GM19467 (cell line): ENCODE data around the gene BPTF.
"Not testable (repeated sequence)": the region's sequence is repeated elsewhere in the genome, so short reads cannot be mapped to it uniquely, and the experiment has no call there.

Experiments
- ATAC-seq: cut with Tn5 transposase; IDR thresholded peaks from one replicate; pipeline ENCODE4 v1.9.1; 2021; ENCODE audit warnings: mild to moderate bottlenecking, moderate library complexity; ENCODE audit not compliant: unreplicated experiment

The BPTF gene

GRCh38 chr17:67824735-67825626, at the start of gene BPTF:
TSS of gene BPTF (plus strand) at chr17:67825503. CDS start at chr17:67825725, 222 bp downstream.
- ATAC-seq: peak; percentile 83

DNA sequence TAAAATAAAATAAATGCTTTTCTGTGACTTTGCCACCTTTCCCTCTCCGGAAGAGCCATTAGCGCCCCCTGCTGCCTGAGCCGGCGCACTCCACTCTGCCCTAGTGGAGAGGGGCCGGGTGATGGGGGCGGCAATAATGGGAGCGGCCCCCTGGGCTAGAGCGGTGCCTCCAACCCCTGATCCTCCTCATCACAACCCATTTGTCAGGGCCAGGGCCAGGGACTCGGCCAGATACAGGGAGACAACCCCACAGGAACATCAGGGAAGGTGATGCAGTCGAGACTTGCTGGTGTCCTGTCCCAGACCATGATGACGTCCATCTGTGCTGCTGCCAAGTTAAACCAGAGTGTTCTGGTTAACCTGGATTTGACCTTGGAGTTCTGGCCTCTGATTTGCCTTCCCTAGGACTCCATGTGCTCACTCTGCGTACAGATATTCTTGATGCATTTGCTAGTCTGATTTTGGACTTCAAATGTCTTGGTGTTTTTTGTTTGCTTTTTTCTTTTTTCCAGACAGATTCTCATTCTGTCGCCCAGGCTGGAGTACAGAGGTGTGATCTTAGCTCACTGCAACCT, 46.1 kb upstream of the BPTF start:
- ATAC-seq: no peak

- no peak for ATAC-seq
Measured at GRCh38 chr17:67784364-67785121, 40.8 kb upstream of the BPTF start.

- ATAC-seq: no peak
Measured at GRCh38 chr17:67785122-67785477, 40.2 kb upstream of the BPTF start.

DNA sequence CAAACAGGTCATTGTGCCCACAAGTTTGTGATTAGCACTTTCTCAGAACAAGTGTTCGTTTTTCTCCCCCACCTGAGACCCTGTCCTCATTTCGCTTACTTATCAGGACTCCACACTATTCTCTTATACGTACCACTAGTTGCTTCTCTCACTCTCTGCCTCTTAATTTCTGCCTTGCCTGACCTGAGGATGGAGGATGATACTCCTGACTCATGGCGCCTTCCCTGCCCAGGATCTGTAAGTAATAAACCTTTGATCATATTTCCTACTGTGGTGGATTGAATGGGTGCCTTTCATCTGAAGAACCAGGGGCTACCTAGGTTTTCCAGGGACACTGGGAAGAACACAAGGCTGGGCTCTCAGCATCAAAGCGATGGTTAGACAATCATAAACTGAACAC, 39.8 kb upstream of the BPTF start:
- no peak for ATAC-seq

- peak; percentile 77 for ATAC-seq
Measured at GRCh38 chr17:67800495-67800928, 24.8 kb upstream of the BPTF start.

DNA sequence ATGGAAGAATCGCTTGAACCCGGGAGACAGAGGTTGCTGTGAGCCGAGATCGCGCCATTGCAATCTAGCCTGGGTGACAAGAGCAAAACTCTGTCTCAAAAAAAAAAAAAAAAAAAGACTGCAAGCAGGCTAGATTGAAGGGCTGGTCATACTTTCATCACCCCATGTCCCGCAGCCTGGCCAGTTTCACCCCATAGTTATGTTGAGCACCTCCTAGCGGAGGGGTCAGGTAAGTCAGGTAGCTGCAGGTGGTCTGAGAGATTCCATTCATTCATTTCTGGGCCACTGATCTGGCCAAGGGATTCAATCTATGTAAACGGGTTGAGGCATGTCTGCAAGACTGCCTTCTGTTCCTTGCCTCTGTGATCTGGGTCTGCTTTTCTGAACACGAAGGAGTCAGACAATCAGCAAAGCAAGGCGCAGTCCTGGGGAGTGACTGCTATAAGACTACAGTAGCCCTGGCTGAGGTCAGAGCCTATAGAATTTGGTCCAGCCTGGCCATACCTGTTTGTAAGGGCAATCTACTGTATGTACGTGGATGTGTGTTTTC, 23.6 kb upstream of the BPTF start:
- no peak for ATAC-seq

GRCh38 chr17:67810464-67810863, 14.8 kb upstream of the BPTF start:
- ATAC-seq: no peak

- not testable (repeated sequence) for ATAC-seq
Measured at GRCh38 chr17:67812380-67812779, 12.9 kb upstream of the BPTF start.

DNA sequence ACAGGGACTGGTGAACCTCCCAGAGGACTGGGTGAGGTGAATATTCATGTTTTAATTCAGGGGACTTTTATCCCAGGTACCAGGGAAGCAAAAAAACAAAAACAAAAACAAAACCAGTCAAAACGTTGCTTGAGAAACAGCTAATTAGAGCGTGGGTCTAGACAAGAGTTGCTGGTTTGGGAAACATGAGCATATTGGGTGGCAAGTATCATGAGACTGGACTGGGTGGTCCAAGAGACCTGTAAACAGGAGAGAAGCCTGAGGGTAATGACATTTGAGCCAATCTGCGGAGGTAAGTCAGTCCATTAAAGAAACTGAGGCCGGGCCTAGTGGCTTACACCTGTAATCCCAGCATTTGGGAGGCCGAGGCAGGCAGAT, 11.5 kb upstream of the BPTF start:
- no peak for ATAC-seq

GRCh38 chr17:67818110-67819002, 6.9 kb upstream of the BPTF start:
- peak; percentile 61 for ATAC-seq

DNA sequence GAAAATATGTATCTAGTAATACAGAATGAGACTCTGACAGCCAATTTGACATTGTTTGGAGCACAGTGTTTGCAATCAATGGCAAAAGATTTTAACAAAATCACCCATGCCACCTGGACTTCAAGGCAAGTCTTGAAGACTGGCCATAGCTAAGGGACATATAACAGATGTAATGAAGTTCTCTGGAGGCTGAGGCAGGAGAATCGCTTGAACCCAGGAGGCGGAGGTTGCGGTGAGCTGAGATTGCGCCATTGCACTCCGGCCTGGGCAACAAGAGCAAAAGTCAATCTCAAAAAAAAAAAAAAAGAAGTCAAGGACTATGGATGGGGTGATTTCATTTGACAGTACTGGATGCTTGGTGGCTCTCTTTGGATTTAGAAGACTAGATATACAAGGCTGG, 5.6 kb upstream of the BPTF start:
- ATAC-seq: no peak

- ATAC-seq: no peak
Measured at GRCh38 chr17:67821871-67822367, 3.4 kb upstream of the BPTF start.

GRCh38 chr17:67825627-67826601, 611 bp downstream of the BPTF start:
- peak; percentile 31 for ATAC-seq

DNA sequence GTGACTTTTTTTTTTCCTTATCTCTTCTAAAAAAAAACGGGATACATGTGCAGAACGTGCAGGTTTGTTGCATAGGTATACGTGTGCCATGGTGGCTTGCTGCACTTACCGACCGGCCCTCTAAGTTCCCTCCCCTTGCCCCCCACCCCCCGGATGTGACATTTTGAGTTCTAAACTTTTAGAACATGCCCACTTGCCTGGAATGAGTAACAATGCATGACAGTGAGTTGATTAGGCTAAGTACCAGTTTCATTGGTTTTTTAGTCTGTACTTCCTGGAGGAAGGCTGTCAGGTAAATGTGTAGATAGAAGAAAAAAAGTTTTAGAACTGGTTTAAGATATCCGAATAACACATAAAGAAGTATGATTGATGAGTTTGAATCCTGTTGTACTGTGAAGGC, 4.0 kb downstream of the BPTF start:
- no peak for ATAC-seq

DNA sequence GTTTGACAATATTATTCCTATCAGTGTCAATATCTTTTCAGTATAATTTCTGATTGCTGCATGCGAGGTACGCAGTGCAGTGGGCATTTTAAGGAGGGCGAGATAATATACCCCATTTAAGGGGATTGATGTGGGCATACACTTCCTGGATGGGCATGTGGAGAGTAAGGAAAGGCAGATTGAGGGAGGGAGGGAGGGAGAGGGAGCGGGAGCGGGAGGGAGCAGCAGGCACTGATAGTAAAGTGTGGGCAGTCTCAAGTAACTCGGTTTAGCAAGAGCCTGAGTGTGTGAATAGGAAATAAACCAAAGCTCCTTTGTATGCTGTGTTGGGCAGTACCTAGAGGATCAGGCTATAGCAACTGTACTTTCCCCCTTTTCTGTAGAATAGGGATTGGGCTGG, 5.1 kb downstream of the BPTF start:
- no peak for ATAC-seq

- ATAC-seq: no peak
Measured at GRCh38 chr17:67831268-67831667, 6.0 kb downstream of the BPTF start.

DNA sequence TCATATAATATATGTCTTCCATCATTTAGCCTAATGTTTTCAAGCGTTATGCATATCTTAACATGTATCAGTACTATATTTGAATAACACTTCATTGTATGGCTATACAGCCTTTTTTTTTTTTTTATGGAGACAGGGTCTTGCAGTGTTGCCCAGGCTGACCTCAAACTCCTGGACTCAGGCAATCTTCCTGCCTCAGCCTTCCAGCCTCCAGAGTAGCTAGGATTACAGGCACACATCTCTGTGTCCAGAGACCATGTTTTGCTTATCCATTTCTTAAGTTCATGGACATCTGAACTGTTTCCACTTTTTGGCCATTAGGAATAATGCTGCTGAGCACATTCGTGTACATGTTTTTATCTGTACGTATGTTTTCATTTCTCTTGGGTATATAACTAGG, 7.8 kb downstream of the BPTF start:
- ATAC-seq: no peak
